ENCODE measurements around the gene KIAA0513.
A peak's percentile ranks its signal among the peaks of the same experiment; 100 is the strongest.

The KIAA0513 gene

DNA sequence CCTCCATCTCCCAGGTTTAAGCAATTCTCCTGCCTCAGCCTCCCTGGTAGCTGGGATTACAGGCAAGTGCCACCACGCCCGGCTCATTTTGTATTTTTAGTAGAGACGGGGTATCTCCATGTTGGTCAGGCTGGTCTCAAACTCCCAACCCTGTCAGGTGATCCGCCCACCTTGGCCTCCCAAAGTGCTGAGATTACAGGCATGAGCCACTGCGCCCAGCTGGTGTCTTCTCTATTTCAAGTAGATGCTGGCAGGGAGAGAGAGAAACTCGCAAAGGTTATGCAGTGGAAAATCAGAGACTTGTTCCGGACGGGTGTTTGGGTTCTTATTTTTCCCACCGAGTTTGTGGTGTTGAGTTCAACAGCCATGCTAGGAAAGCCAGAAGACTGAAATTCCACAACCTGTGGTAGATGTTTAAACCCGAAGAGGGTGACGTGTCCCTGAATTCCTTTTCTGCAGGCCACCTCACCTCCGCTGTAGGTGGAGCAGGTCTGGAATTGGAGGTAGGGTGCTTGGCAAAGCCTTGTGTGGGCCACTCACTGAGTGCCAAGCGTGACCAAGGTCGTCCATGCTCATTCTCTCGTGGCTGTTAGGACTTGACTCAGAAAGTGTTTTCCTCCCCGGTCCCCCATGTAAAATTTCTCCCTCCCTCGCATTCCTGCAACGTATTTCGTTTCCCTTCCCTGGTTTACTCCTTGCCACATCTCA is 8.9 kb upstream of the KIAA0513 start:
- H3K4me1 ChIP-seq (ENCODE audit: insufficient read depth, low read length) = peaks cover 7% of the 10 kb centered on the region; the same call in 1 of the 2 replicates
- H3K4me3 ChIP-seq (ENCODE audit: low read depth in 1 of 2, low read length in 2 of 2) = no peak overlapping the region
- no peaks in the 10 kb centered on the region for H3K36me3 ChIP-seq (ENCODE audit: insufficient read depth, low read length)
- no peak overlapping the region for H3K9ac ChIP-seq (ENCODE audit: low read depth, low read length)
- TF ChIP-seq, protein P1, sequence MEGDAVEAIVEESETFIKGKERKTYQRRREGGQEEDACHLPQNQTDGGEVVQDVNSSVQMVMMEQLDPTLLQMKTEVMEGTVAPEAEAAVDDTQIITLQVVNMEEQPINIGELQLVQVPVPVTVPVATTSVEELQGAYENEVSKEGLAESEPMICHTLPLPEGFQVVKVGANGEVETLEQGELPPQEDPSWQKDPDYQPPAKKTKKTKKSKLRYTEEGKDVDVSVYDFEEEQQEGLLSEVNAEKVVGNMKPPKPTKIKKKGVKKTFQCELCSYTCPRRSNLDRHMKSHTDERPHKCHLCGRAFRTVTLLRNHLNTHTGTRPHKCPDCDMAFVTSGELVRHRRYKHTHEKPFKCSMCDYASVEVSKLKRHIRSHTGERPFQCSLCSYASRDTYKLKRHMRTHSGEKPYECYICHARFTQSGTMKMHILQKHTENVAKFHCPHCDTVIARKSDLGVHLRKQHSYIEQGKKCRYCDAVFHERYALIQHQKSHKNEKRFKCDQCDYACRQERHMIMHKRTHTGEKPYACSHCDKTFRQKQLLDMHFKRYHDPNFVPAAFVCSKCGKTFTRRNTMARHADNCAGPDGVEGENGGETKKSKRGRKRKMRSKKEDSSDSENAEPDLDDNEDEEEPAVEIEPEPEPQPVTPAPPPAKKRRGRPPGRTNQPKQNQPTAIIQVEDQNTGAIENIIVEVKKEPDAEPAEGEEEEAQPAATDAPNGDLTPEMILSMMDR (IDR thresholded peaks at IDR 0.05; ENCODE audit: borderline replicate concordance, extremely low read depth, low read length, poor library complexity, severe bottlenecking) = no peak
- no peak for TF ChIP-seq EZH2 (IDR thresholded peaks at IDR 0.05; ENCODE audit: borderline replicate concordance, low read depth, low read length, severe bottlenecking)
- no peak overlapping the region for H2AFZ ChIP-seq (ENCODE audit: low read depth, low read length)
- H3K27me3 ChIP-seq (ENCODE audit: insufficient read depth, low read length, poor library complexity) = no peaks in the 10 kb centered on the region
- ATAC-seq (ENCODE audit: insufficient read depth, low read depth) (no peak), DNase-seq (no peak)
- H3K27ac ChIP-seq (ENCODE audit: low read length) = no peak overlapping the region
- H3K9me3 ChIP-seq (ENCODE audit: insufficient read depth, low read length, severe bottlenecking) = no peaks in the 10 kb centered on the region
- H4K20me1 ChIP-seq (ENCODE audit: insufficient read depth, low read length) = no peaks in the 10 kb centered on the region
- H3K79me2 ChIP-seq (ENCODE audit: insufficient read depth, low read length) = no peaks in the 10 kb centered on the region
- no peak overlapping the region for H3K4me2 ChIP-seq (ENCODE audit: insufficient read depth, low read length)

DNA sequence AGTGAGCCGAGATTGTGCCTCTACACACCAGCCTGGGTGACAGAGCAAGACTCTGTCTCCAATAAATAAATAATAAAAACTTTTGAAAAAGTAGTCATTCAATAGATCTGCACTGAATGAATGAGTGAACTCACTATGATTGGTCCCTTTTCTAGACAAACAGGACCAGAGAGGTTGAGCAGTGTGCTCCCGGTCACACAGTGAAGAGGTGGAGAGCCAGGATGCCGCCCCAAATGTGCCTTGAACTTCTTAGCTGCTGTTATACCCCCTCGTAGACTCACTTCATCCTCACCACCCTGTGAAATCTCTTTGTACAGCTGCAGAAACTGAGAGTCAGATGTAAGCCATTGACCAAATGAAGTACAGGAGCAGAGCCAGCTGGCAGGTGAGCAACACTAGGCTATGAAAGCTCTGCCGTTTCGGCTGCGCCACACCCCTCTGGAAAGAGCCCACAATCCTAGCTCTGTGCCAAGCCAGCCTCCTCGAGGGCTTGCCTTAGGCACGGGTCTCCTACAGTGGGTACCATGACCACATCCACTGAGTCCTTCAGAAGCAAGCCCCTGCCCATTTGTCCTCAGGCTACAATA is 7.8 kb upstream of the KIAA0513 start:
- no peak overlapping the region for H3K4me2 ChIP-seq (ENCODE audit: insufficient read depth, low read length)
- H3K9ac ChIP-seq (ENCODE audit: low read depth, low read length) = no peak overlapping the region
- no peaks in the 10 kb centered on the region for H3K9me3 ChIP-seq (ENCODE audit: insufficient read depth, low read length, severe bottlenecking)
- ATAC-seq (ENCODE audit: insufficient read depth, low read depth) (no peak), DNase-seq (no peak)
- no peaks in the 10 kb centered on the region for H4K20me1 ChIP-seq (ENCODE audit: insufficient read depth, low read length)
- H3K36me3 ChIP-seq (ENCODE audit: insufficient read depth, low read length) = no peaks in the 10 kb centered on the region
- TF ChIP-seq, protein P1 (IDR thresholded peaks at IDR 0.05; ENCODE audit: borderline replicate concordance, extremely low read depth, low read length, poor library complexity, severe bottlenecking) = no peak
- no peak for TF ChIP-seq EZH2 (IDR thresholded peaks at IDR 0.05; ENCODE audit: borderline replicate concordance, low read depth, low read length, severe bottlenecking)
- no peak overlapping the region for H3K4me3 ChIP-seq (ENCODE audit: low read depth in 1 of 2, low read length in 2 of 2)
- H2AFZ ChIP-seq (ENCODE audit: low read depth, low read length) = no peak overlapping the region
- no peaks in the 10 kb centered on the region for H3K79me2 ChIP-seq (ENCODE audit: insufficient read depth, low read length)
- peaks cover 7% of the 10 kb centered on the region; the same call in 1 of the 2 replicates for H3K4me1 ChIP-seq (ENCODE audit: insufficient read depth, low read length)
- H3K27me3 ChIP-seq (ENCODE audit: insufficient read depth, low read length, poor library complexity) = no peaks in the 10 kb centered on the region
- no peak overlapping the region for H3K27ac ChIP-seq (ENCODE audit: low read length)

- DNase-seq = no peak
- H2AFZ ChIP-seq (ENCODE audit: low read depth, low read length) = no peak overlapping the region
- no peaks in the 10 kb centered on the region for H4K20me1 ChIP-seq (ENCODE audit: insufficient read depth, low read length)
- peaks cover 27% of the 10 kb centered on the region for H3K4me1 ChIP-seq (ENCODE audit: insufficient read depth, low read length)
- H3K9ac ChIP-seq (ENCODE audit: low read depth, low read length) = no peak overlapping the region
- H3K27ac ChIP-seq (ENCODE audit: low read length) = no peak overlapping the region
- no peaks in the 10 kb centered on the region for H3K79me2 ChIP-seq (ENCODE audit: insufficient read depth, low read length)
- H3K36me3 ChIP-seq (ENCODE audit: insufficient read depth, low read length) = no peaks in the 10 kb centered on the region
- TF ChIP-seq, protein P1 (IDR thresholded peaks at IDR 0.05; ENCODE audit: borderline replicate concordance, extremely low read depth, low read length, poor library complexity, severe bottlenecking) = no peak
- TF ChIP-seq EZH2 (IDR thresholded peaks at IDR 0.05; ENCODE audit: borderline replicate concordance, low read depth, low read length, severe bottlenecking) = no peak
- H3K4me2 ChIP-seq (ENCODE audit: insufficient read depth, low read length) = peak overlapping the region; percentile 89
- peaks cover 15% of the 10 kb centered on the region for H3K27me3 ChIP-seq (ENCODE audit: insufficient read depth, low read length, poor library complexity)
- no peaks in the 10 kb centered on the region for H3K9me3 ChIP-seq (ENCODE audit: insufficient read depth, low read length, severe bottlenecking)
- ATAC-seq (ENCODE audit: insufficient read depth, low read depth) = no peak
- H3K4me3 ChIP-seq (ENCODE audit: low read depth in 1 of 2, low read length in 2 of 2) = no peak overlapping the region
Measured at GRCh38 chr16:85025781-85026653, 1.6 kb upstream of the KIAA0513 start.

All from DND-41 (cell line).